GM23338 (cell line): ENCODE data around the gene LRRC8E. TPM values are rescaled to one million over a fixed set of nuclear protein-coding genes. Genes with fewer than 3 reads are reported as not detected.
A peak's percentile ranks its signal among the peaks of the same experiment; 100 is the strongest.

Experiments used
- ATAC-seq: fragments of 200-7000 bp; cut with Tn5 transposase; 3 replicates; pipeline ENCODE4 v1.9.1; 2020
- DNase-seq: peaks from one replicate; pipeline ENCODE4 v3.0.0-alpha.2; 2015; ENCODE audit warnings: low spot score
- H2AFZ ChIP-seq: fragments of 200-600 bp; sonication (generic); 2 replicates; pipeline ENCODE4 v1.8.0; 2016; ENCODE audit warnings: antibody characterized with exemption, mild to moderate bottlenecking, moderate library complexity
- H3F3A ChIP-seq: fragments of 200-600 bp; sonication (generic); replicated peaks from 2 replicates; pipeline ENCODE4 v1.8.0; 2017; ENCODE audit warnings: antibody characterized with exemption, mixed run types, low read depth
- H3K27ac ChIP-seq: fragments of 200-600 bp; sonication (generic); 2 replicates; pipeline ENCODE4 v1.6.1; 2016; ENCODE audit warnings: low read depth
- H3K27me3 ChIP-seq: fragments of 200-600 bp; sonication (generic); 2 replicates; pipeline ENCODE4 v1.8.0; 2016; ENCODE audit warnings: mild to moderate bottlenecking, mixed run types, moderate library complexity; ENCODE audit not compliant: insufficient read depth
- H3K36me3 ChIP-seq: fragments of 200-600 bp; sonication (generic); 2 replicates; pipeline ENCODE4 v1.8.0; 2016; ENCODE audit warnings: mild to moderate bottlenecking; ENCODE audit not compliant: insufficient read depth
- H3K4me1 ChIP-seq: fragments of 200-600 bp; sonication (generic); 2 replicates; pipeline ENCODE4 v1.8.0; 2016; ENCODE audit warnings: mild to moderate bottlenecking, moderate library complexity; ENCODE audit not compliant: insufficient read depth
- H3K4me2 ChIP-seq: fragments of 200-600 bp; sonication (generic); 2 replicates; pipeline ENCODE4 v1.7.1; 2017; ENCODE audit warnings: mixed run types
- H3K4me3 ChIP-seq: fragments of 200-600 bp; sonication (generic); 2 replicates; pipeline ENCODE4 v1.6.1; 2016; ENCODE audit warnings: mixed run types
- H3K79me2 ChIP-seq: fragments of 200-600 bp; sonication (generic); replicated peaks from 2 replicates; pipeline ENCODE4 v1.8.0; 2017; ENCODE audit warnings: mild to moderate bottlenecking; ENCODE audit not compliant: insufficient read depth
- H3K9me2 ChIP-seq: fragments of 200-600 bp; sonication (generic); 2 replicates; pipeline ENCODE4 v1.8.0; 2017; ENCODE audit not compliant: insufficient read depth
- H4K20me1 ChIP-seq: fragments of 200-600 bp; sonication (generic); replicated peaks from 2 replicates; pipeline ENCODE4 v1.8.0; 2017; ENCODE audit warnings: mild to moderate bottlenecking; ENCODE audit not compliant: insufficient read depth
- H3K27ac Mint-ChIP-seq: 2 replicates; pipeline ENCODE4 v1.8.0; 2020; ENCODE audit warnings: inconsistent platforms, mild to moderate bottlenecking, moderate library complexity, mixed read lengths
- H3K27me3 Mint-ChIP-seq: 3 replicates; pipeline ENCODE4 v1.8.0; 2022; ENCODE audit warnings: low read depth, mild to moderate bottlenecking, moderate library complexity, mixed read lengths, inconsistent platforms; ENCODE audit not compliant: insufficient read depth, poor library complexity
- H3K36me3 Mint-ChIP-seq: 3 replicates; pipeline ENCODE4 v1.8.0; 2021; ENCODE audit warnings: low read depth, mild to moderate bottlenecking, inconsistent platforms, moderate library complexity, mixed read lengths
- H3K4me1 Mint-ChIP-seq: 3 replicates; pipeline ENCODE4 v1.8.0; 2020; ENCODE audit warnings: mild to moderate bottlenecking, inconsistent platforms, mixed read lengths
- H3K4me3 Mint-ChIP-seq: 3 replicates; pipeline ENCODE4 v1.8.0; 2021; ENCODE audit warnings: moderate library complexity, mild to moderate bottlenecking, inconsistent platforms, mixed read lengths
- H3K9me3 Mint-ChIP-seq: 3 replicates; pipeline ENCODE4 v1.8.0; 2020; ENCODE audit warnings: moderate library complexity, mild to moderate bottlenecking, inconsistent platforms, mixed read lengths
- EZH2 ChIP-seq: fragments of 200-600 bp; sonication (generic); IDR thresholded peaks from one replicate; pipeline ENCODE4 v1.8.0; 2017; ENCODE audit warnings: antibody characterized with exemption, mild to moderate bottlenecking, low read depth; ENCODE audit not compliant: unreplicated experiment
- JUNB ChIP-seq: IDR thresholded peaks from one replicate; pipeline ENCODE4 v1.6.1; 2016; ENCODE audit warnings: antibody characterized with exemption; ENCODE audit not compliant: unreplicated experiment
- POLR2AphosphoS5 ChIP-seq: IDR thresholded peaks from 2 replicates; pipeline ENCODE4 v1.6.1; 2016; ENCODE audit warnings: antibody characterized with exemption, low read depth
- STAT1 ChIP-seq: IDR thresholded peaks from one replicate; pipeline ENCODE4 v1.6.1; 2016; ENCODE audit warnings: antibody characterized with exemption; ENCODE audit not compliant: unreplicated experiment
- polyA plus RNA-seq: library from polyadenylated mRNA; unstranded; fragments of >200 nt; fragmentation: Nextera tagmentation; extraction: Ambion mirVana; gene quantifications from 2 replicates; pipeline ENCODE4 v1.2.1, GENCODE V29; 2016
- total RNA-seq: library from RNA; depleted of rRNA; stranded (reverse); fragments of >200 nt; shearing (Covaris generic); gene quantifications from 2 replicates; pipeline ENCODE4 v1.2.3, GENCODE V29; 2014
- TF ChIP-seq, protein P1 (sequence below): fragments of 250-450 bp; sonication (Bioruptor Pico); IDR thresholded peaks from 2 replicates; pipeline ENCODE4 v1.5.0; 2020; ENCODE audit warnings: mild to moderate bottlenecking, moderate library complexity
- TF ChIP-seq, protein P2 (sequence below), 2 experiments: fragments of 200-600 bp in 1 of 2; sonication (generic) in 1 of 2; conservative IDR thresholded peaks; 2 replicates each; pipeline versions ENCODE4 v1.5.1 to v1.6.1; 2016 to 2017; ENCODE audit warnings: antibody characterized with exemption in 2 of 2, low read depth in 2 of 2, mild to moderate bottlenecking in 2 of 2, moderate library complexity in 1 of 2

The LRRC8E gene
- total and polyA plus RNA-seq, 2 experiments from 2014 or later, result 0.29 to 4.8 TPM

DNA sequence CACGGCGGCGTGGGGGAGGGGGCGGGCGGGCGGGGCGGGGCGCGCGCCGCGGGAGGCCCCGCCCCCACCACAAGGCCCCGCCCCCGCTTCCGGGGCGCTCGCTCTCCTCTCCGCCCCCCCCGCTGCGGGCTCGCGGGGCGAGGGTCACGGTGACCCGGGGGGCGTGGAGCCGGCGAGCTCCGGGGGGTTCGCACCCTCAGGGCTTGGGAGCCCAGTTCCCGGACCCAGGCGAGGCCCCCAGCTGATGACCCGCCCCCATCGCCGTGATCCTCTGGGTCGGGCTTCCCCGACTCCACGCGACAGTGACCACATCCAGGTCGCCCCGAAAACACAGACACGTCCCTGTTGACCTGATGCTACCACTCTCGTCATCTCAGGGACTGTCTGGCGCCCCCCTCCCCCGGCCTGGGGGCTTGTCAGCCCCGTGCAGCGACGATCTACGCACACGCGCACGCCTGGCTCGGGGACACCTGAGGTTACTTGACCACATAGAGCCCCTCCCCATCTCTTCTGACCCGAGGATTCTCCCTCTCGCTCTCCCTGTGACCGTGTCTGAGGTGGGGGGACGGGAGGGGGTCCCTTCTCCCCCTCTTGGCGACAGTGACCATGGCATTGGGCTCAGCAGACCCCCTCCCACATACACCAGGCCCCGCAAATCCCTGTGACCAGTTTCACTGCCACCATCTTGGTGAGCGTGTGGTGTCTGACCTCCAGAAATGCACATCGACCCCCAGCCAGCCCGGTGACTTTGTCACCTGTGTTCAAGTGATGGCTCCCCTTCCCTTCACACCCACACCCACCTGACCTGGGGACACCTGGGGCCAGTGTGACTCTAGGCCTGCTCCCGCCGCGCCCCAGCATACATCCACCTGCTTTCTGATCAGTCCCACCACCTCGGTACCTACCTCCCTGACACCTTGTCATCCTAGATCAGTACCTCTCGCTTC, 16.0 kb downstream of the LRRC8E start (continued):
- TF ChIP-seq, protein P1, sequence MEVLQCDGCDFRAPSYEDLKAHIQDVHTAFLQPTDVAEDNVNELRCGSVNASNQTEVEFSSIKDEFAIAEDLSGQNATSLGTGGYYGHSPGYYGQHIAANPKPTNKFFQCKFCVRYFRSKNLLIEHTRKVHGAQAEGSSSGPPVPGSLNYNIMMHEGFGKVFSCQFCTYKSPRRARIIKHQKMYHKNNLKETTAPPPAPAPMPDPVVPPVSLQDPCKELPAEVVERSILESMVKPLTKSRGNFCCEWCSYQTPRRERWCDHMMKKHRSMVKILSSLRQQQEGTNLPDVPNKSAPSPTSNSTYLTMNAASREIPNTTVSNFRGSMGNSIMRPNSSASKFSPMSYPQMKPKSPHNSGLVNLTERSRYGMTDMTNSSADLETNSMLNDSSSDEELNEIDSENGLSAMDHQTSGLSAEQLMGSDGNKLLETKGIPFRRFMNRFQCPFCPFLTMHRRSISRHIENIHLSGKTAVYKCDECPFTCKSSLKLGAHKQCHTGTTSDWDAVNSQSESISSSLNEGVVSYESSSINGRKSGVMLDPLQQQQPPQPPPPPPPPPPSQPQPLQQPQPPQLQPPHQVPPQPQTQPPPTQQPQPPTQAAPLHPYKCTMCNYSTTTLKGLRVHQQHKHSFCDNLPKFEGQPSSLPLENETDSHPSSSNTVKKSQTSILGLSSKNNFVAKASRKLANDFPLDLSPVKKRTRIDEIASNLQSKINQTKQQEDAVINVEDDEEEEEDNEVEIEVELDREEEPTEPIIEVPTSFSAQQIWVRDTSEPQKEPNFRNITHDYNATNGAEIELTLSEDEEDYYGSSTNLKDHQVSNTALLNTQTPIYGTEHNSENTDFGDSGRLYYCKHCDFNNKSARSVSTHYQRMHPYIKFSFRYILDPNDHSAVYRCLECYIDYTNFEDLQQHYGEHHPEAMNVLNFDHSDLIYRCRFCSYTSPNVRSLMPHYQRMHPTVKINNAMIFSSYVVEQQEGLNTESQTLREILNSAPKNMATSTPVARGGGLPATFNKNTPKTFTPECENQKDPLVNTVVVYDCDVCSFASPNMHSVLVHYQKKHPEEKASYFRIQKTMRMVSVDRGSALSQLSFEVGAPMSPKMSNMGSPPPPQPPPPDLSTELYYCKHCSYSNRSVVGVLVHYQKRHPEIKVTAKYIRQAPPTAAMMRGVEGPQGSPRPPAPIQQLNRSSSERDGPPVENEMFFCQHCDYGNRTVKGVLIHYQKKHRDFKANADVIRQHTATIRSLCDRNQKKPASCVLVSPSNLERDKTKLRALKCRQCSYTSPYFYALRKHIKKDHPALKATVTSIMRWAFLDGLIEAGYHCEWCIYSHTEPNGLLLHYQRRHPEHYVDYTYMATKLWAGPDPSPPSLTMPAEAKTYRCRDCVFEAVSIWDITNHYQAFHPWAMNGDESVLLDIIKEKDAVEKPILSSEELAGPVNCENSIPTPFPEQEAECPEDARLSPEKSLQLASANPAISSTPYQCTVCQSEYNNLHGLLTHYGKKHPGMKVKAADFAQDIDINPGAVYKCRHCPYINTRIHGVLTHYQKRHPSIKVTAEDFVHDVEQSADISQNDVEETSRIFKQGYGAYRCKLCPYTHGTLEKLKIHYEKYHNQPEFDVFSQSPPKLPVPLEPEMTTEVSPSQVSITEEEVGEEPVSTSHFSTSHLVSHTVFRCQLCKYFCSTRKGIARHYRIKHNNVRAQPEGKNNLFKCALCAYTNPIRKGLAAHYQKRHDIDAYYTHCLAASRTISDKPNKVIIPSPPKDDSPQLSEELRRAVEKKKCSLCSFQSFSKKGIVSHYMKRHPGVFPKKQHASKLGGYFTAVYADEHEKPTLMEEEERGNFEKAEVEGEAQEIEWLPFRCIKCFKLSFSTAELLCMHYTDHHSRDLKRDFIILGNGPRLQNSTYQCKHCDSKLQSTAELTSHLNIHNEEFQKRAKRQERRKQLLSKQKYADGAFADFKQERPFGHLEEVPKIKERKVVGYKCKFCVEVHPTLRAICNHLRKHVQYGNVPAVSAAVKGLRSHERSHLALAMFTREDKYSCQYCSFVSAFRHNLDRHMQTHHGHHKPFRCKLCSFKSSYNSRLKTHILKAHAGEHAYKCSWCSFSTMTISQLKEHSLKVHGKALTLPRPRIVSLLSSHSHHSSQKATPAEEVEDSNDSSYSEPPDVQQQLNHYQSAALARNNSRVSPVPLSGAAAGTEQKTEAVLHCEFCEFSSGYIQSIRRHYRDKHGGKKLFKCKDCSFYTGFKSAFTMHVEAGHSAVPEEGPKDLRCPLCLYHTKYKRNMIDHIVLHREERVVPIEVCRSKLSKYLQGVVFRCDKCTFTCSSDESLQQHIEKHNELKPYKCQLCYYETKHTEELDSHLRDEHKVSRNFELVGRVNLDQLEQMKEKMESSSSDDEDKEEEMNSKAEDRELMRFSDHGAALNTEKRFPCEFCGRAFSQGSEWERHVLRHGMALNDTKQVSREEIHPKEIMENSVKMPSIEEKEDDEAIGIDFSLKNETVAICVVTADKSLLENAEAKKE, result no peak
- TF ChIP-seq STAT1 (no peak), EZH2 (no peak), POLR2AphosphoS5 (no peak)
- TF ChIP-seq, protein P2, sequence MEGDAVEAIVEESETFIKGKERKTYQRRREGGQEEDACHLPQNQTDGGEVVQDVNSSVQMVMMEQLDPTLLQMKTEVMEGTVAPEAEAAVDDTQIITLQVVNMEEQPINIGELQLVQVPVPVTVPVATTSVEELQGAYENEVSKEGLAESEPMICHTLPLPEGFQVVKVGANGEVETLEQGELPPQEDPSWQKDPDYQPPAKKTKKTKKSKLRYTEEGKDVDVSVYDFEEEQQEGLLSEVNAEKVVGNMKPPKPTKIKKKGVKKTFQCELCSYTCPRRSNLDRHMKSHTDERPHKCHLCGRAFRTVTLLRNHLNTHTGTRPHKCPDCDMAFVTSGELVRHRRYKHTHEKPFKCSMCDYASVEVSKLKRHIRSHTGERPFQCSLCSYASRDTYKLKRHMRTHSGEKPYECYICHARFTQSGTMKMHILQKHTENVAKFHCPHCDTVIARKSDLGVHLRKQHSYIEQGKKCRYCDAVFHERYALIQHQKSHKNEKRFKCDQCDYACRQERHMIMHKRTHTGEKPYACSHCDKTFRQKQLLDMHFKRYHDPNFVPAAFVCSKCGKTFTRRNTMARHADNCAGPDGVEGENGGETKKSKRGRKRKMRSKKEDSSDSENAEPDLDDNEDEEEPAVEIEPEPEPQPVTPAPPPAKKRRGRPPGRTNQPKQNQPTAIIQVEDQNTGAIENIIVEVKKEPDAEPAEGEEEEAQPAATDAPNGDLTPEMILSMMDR (conservative IDR thresholded peaks at IDR 0.05; ENCODE audit: low read depth in 2 of 2), result no peak

DNA sequence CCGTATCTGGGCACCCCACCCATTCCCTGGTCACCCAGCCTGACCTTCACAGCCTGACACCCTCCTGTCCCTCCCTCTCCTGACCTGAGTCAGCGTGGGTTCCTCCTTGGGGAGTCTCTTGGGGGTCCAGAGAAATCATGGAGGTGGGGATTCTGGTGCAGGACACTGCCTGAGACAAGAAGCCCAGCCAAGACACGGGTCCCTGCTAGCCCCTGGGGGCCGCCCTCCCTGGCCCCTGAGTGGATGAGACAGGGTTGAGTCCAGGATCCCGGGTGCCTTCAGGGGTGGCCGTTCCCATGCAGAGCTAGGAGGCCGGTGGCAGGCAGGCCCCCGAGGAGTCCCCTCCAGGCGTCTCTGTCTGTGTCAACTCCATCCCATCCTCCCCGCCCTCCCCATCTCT, 17.0 kb downstream of the LRRC8E start:
- ATAC-seq (no peak), DNase-seq (no peak)
- peaks cover 29% of the 10 kb centered on the region for H3K27me3 Mint-ChIP-seq
- H3K79me2 ChIP-seq, result peaks cover 32% of the 10 kb centered on the region
- no peak overlapping the region; the same call in 1 of the 2 replicates for H3K4me3 ChIP-seq
- peak overlapping the region; percentile 18; the same call in 1 of the 2 replicates for H3K27ac Mint-ChIP-seq
- H4K20me1 ChIP-seq, result no peaks in the 10 kb centered on the region; the same call in 1 of the 2 replicates
- peaks cover 11% of the 10 kb centered on the region for H3K4me1 ChIP-seq
- no peak overlapping the region for H3K4me2 ChIP-seq
- peaks cover 6% of the 10 kb centered on the region; the same call in 1 of the 3 replicates for H3K9me3 Mint-ChIP-seq
- H3K4me3 Mint-ChIP-seq, result peak overlapping the region; percentile 77
- peaks cover 8% of the 10 kb centered on the region; the same call in 1 of the 3 replicates for H3K36me3 Mint-ChIP-seq
- H3K27ac ChIP-seq, result no peak overlapping the region
- H3K36me3 ChIP-seq, result no peaks in the 10 kb centered on the region; the same call in 1 of the 2 replicates
- no peaks in the 10 kb centered on the region for H3K27me3 ChIP-seq
- H3F3A ChIP-seq, result peaks cover 8% of the 10 kb centered on the region; the same call in 1 of the 2 replicates
- H3K4me1 Mint-ChIP-seq, result peaks cover 19% of the 10 kb centered on the region
- no peaks in the 10 kb centered on the region for H3K9me2 ChIP-seq
- H2AFZ ChIP-seq, result no peak overlapping the region
- TF ChIP-seq, protein P1, result no peak
- no peak for TF ChIP-seq JUNB
